Spleen (tissue), 11 donors: Measurements from ENCODE around the gene VSTM4. TPM values are rescaled to one million over a fixed set of nuclear protein-coding genes. Genes with fewer than 3 reads are reported as not detected.

Experiments used
- DNase-seq: peaks from one replicate; pipeline ENCODE4 v3.0.0-alpha.2; 2020
- H3K27ac ChIP-seq, 8 donors: fragments of 200-600 bp; sonication (generic) in 7 of 8; 1 replicate in 4 of 8; 2 replicates in 4 of 8; pipeline versions ENCODE4 v1.5.0 to v1.8.0; 2016 to 2021; ENCODE audit warnings: inconsistent platforms in 4 of 8, mild to moderate bottlenecking in 4 of 8, moderate library complexity in 1 of 8
- H3K27me3 ChIP-seq, 7 donors: fragments of 200-600 bp; sonication (generic) in 6 of 7; replicated peaks in 1 of 7; 1 replicate in 4 of 7; 2 replicates in 3 of 7; pipeline versions ENCODE4 v1.5.0 to v1.8.0; 2016 to 2021; ENCODE audit warnings: inconsistent platforms in 3 of 7, mild to moderate bottlenecking in 1 of 7
- H3K36me3 ChIP-seq, 6 donors: fragments of 200-600 bp; sonication (generic) in 5 of 6; 1 replicate in 4 of 6; 2 replicates in 2 of 6; pipeline versions ENCODE4 v1.5.0 to v1.8.0; 2016 to 2021; ENCODE audit warnings: inconsistent platforms in 2 of 6
- H3K4me1 ChIP-seq, 6 donors: fragments of 200-600 bp; sonication (generic) in 5 of 6; 1 replicate in 3 of 6; 2 replicates in 3 of 6; pipeline versions ENCODE4 v1.5.0 to v1.8.0; 2016 to 2021; ENCODE audit warnings: inconsistent platforms in 3 of 6
- H3K4me3 ChIP-seq, 8 donors: fragments of 200-600 bp; sonication (generic) in 7 of 8; 1 replicate in 4 of 8; 2 replicates in 4 of 8; pipeline versions ENCODE4 v1.5.0 to v1.8.0; 2016 to 2021; ENCODE audit warnings: inconsistent platforms in 4 of 8, mild to moderate bottlenecking in 4 of 8, moderate library complexity in 2 of 8
- H3K9me3 ChIP-seq, 8 donors: fragments of 200-600 bp; sonication (generic) in 7 of 8; 1 replicate in 4 of 8; 2 replicates in 4 of 8; pipeline versions ENCODE4 v1.5.0 to v1.8.0; 2016 to 2021; ENCODE audit warnings: inconsistent platforms in 4 of 8
- CTCF ChIP-seq, 11 experiments: fragments of 200-600 bp in 7 of 11; fragments of 450-650 bp in 4 of 11; sonication (generic) in 4 of 11; IDR thresholded peaks in 8 of 11; conservative IDR thresholded peaks in 3 of 11; 1 replicate in 7 of 11; 2 replicates in 4 of 11; pipeline versions ENCODE4 v1.4.0 to v1.8.0; 2016 to 2021; ENCODE audit warnings: antibody characterized with exemption in 11 of 11, inconsistent platforms in 4 of 11, mild to moderate bottlenecking in 1 of 11
- POLR2A ChIP-seq, 3 donors: fragments of 450-650 bp; IDR thresholded peaks; one replicate each; pipeline ENCODE4 v1.5.1; 2017; ENCODE audit warnings: antibody characterized with exemption in 3 of 3, mild to moderate bottlenecking in 1 of 3
- POLR2AphosphoS5 ChIP-seq, 3 donors: sonication (generic); formaldehyde crosslinking; IDR thresholded peaks; one replicate each; pipeline ENCODE4 v1.5.1; 2017; ENCODE audit warnings: antibody characterized with exemption in 3 of 3
- WGBS, 5 donors: extraction: QIAGEN DNeasy Blood & Tissue Kit in 3 of 5; methylation state at CpG; one replicate each; pipeline versions ENCODE4 v1.1.5 to v1.1.7; 2013 to 2018; 5-methylcytosine and 5-hydroxymethylcytosine counted together
- intact Hi-C: fragments of 100-400 bp; cut with DNase I; formaldehyde crosslinking; loops from one replicate; pipeline ENCODE4 v1.15.0; 2023; ENCODE audit warnings: low total_unique reads
- polyA plus RNA-seq, 3 donors: library from polyadenylated mRNA; stranded (reverse); fragments of 200-250 nt; gene quantifications; one replicate each; pipeline ENCODE4 v1.2.1, GENCODE V29; 2013
- total RNA-seq, 7 donors: library from RNA; depleted of rRNA in 3 of 7; stranded (reverse); fragments of >200 nt in 3 of 7; fragmentation: NEBNext Ultra II Directional in 4 of 7; extraction: Animal tissue kit (Norgen Biotek cat#: 25700) in 4 of 7; gene quantifications; one replicate each; pipeline versions ENCODE4 v1.1.0 to v1.2.1, GENCODE V29; 2016 to 2021
- donor health status: healthy with polysubstance abuse.
- donor health status: DM: no; HTN: no; CAD: no; lungs with moderate emphysema.
- donor health status: DM: no; HTN: no; CAD: no.
- donor health status: Bipolar disorder and iron deficiency.
- donor health status: healthy.
- donor health status: DM: no; HTN: no; CAD: no.
- donor health status: DM: yes; HTN: yes; CAD: no.

Gene VSTM4
- total and polyA plus RNA-seq, 10 donors: 0.57 to 6.8 (median 3.1) TPM

DNA sequence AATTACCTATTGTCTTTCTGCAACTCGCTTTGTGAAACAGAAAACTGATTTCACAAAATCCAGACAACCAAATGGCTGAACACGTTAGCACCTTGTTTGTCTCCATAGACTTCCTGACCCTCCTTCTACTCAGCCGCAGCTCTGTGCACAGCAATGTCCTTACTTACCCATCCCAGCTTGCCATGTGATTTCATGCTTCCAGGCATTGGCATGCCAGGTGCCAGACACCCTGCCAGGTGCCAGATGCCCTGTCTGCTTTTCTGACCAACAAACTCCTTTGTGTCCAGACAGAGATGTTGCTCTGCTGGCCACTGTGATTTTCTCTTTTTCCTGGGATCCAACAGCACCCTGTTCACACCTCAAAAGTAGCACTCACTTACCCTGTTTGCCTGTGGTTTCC lies 34.6 kb upstream of the VSTM4 start:
- Histone ChIP-seq H3K4me3 (no peak overlapping the region), H3K27me3 (peaks cover 0 to 21% (median 0%) of the 10 kb centered on the region in 7 donors), H3K4me1 (no peaks in the 10 kb centered on the region), H3K9me3 (peaks cover 0 to 20% (median 16%) of the 10 kb centered on the region in 8 donors), H3K27ac (no peak overlapping the region), H3K36me3 (peaks cover 0 to 2% (median 0%) of the 10 kb centered on the region in 6 donors)
- intact Hi-C loops: no loop called here
- no peak for TF ChIP-seq POLR2A (IDR thresholded peaks at IDR 0.05)
- TF ChIP-seq CTCF (IDR thresholded peaks at IDR 0.05 in 8 of 11, conservative IDR thresholded peaks at IDR 0.05 in 3 of 11): no peak
- no peak for TF ChIP-seq POLR2AphosphoS5 (IDR thresholded peaks at IDR 0.05)
- DNase-seq: no peak
- WGBS, 5 donors: 79 to 92% (median 90%) methylated on average over 3 of the region's 3 CpGs

- intact Hi-C loops: no loop called here
- 77 to 100% (median 88%) methylated on average over 2 of the region's 2 CpGs for WGBS, 5 donors
- DNase-seq: no peak
- no peak overlapping the region for H3K27ac ChIP-seq
- no peak overlapping the region for H3K4me3 ChIP-seq
- peaks cover 0 to 10% (median 0%) of the 10 kb centered on the region in 7 donors for H3K27me3 ChIP-seq
- TF ChIP-seq POLR2A (IDR thresholded peaks at IDR 0.05): no peak
- TF ChIP-seq POLR2AphosphoS5 (IDR thresholded peaks at IDR 0.05): no peak
- no peak for TF ChIP-seq CTCF (IDR thresholded peaks at IDR 0.05 in 8 of 11, conservative IDR thresholded peaks at IDR 0.05 in 3 of 11)
- peaks cover 0 to 20% (median 16%) of the 10 kb centered on the region in 8 donors for H3K9me3 ChIP-seq
- H3K36me3 ChIP-seq: no peaks in the 10 kb centered on the region
- no peaks in the 10 kb centered on the region for H3K4me1 ChIP-seq
These were observed 28.9 kb upstream of the VSTM4 start for GRCh38 chr10:49144058-49144720.

GRCh38 chr10:49143249-49143648 lies 27.9 kb upstream of the VSTM4 start:
- Histone ChIP-seq H3K4me3 (no peak overlapping the region), H3K27me3 (peaks cover 0 to 10% (median 0%) of the 10 kb centered on the region in 7 donors), H3K9me3 (peaks cover 0 to 19% (median 15%) of the 10 kb centered on the region in 8 donors), H3K4me1 (no peaks in the 10 kb centered on the region), H3K36me3 (no peaks in the 10 kb centered on the region), H3K27ac (no peak overlapping the region)
- no peak for DNase-seq
- intact Hi-C loops: no loop called here
- no peak for TF ChIP-seq POLR2AphosphoS5 (IDR thresholded peaks at IDR 0.05)
- TF ChIP-seq CTCF (IDR thresholded peaks at IDR 0.05 in 8 of 11, conservative IDR thresholded peaks at IDR 0.05 in 3 of 11): no peak
- no peak for TF ChIP-seq POLR2A (IDR thresholded peaks at IDR 0.05)

DNA sequence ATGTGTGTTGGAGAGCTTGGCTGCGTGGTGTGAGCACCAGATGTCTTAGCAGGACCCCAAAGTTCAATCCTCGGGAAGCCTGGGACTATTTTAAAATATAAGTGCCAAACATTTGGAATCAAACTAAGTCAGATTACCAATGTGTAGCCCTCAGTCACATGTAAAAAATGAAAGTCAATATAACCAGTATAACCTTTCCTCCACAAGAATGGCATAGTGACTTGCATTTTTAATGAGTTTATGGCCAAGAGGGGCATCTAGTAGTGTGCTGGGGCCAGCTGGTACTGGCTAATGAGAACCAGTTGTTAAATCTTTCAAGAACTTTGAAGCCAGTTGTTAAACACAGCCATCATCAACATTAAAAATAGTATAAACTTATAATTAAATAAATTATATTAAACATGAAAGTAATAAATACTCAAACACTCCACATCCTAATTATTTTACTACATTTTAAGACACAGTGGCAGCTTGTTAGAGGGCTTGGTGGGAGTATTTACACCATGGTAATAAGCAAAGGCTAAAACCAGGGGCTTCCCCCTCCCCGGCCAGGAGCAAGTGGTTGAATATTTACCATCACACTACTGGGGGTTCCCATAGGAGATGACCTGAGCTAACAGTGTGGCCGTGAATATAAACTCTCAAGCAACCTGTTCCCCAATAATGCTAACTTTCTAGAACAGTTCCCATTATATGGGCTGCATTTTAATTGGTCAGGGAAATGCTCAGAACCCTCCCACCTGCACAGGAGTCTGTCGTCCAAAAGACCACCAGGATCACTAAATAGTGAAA lies 26.4 kb upstream of the VSTM4 start:
- DNase-seq: no peak
- intact Hi-C loops: no loop called here
- no peaks in the 10 kb centered on the region for H3K4me1 ChIP-seq
- WGBS, 5 donors: 83 to 89% (median 86%) methylated on average over 5 of the region's 5 CpGs
- H3K36me3 ChIP-seq: no peaks in the 10 kb centered on the region
- H3K27ac ChIP-seq: no peak overlapping the region
- no peak overlapping the region for H3K4me3 ChIP-seq
- H3K9me3 ChIP-seq: peaks cover 0 to 4% (median under 1%) of the 10 kb centered on the region in 8 donors
- peaks cover 0 to 5% (median 0%) of the 10 kb centered on the region in 7 donors for H3K27me3 ChIP-seq
- TF ChIP-seq CTCF (IDR thresholded peaks at IDR 0.05 in 8 of 11, conservative IDR thresholded peaks at IDR 0.05 in 3 of 11) (no peak), POLR2A (IDR thresholded peaks at IDR 0.05) (no peak), POLR2AphosphoS5 (IDR thresholded peaks at IDR 0.05) (no peak)
